Lower leg skin (tissue), 4 donors: ENCODE measurements around the gene MARCHF6. TPM values are rescaled to one million over a fixed set of nuclear protein-coding genes. Genes with fewer than 3 reads are reported as not detected.

Source experiments
- DNase-seq, 2 donors: peaks; one replicate each; pipeline ENCODE4 v3.0.0-alpha.2; 2019; ENCODE audit warnings: low spot score in 2 of 2
- H3K4me3 ChIP-seq: fragments of 200-600 bp; sonication (generic); 2 replicates; pipeline ENCODE4 v1.5.1; 2017; ENCODE audit warnings: mild to moderate bottlenecking, low read depth; ENCODE audit not compliant: poor library complexity, severe bottlenecking
- CTCF ChIP-seq, 3 donors: fragments of 450-650 bp; IDR thresholded peaks; one replicate each; pipeline ENCODE4 v1.5.1; 2016; ENCODE audit warnings: antibody characterized with exemption in 3 of 3, mild to moderate bottlenecking in 3 of 3, moderate library complexity in 2 of 3
- POLR2A ChIP-seq, 2 donors: fragments of 450-650 bp; IDR thresholded peaks; one replicate each; pipeline ENCODE4 v1.6.1; 2016 to 2017; ENCODE audit warnings: antibody characterized with exemption in 2 of 2, mild to moderate bottlenecking in 1 of 2, moderate library complexity in 1 of 2
- WGBS, 2 donors: methylation state at CpG; one replicate each; pipeline ENCODE4 v1.1.5; 2018; 5-methylcytosine and 5-hydroxymethylcytosine counted together
- intact Hi-C: fragments of 100-400 bp; cut with DNase I; formaldehyde crosslinking; loops from one replicate; pipeline ENCODE4 v1.15.0; 2023; ENCODE audit warnings: low total_unique reads
- total RNA-seq, 4 donors: library from RNA; depleted of rRNA; stranded (reverse); fragments of >200 nt; gene quantifications; one replicate each; pipeline ENCODE4 v1.1.0, GENCODE V29; 2016

Gene MARCHF6
- total RNA-seq, 4 donors from 2014 or later = 53.0 to 82.0 (median 63.3) TPM

DNA sequence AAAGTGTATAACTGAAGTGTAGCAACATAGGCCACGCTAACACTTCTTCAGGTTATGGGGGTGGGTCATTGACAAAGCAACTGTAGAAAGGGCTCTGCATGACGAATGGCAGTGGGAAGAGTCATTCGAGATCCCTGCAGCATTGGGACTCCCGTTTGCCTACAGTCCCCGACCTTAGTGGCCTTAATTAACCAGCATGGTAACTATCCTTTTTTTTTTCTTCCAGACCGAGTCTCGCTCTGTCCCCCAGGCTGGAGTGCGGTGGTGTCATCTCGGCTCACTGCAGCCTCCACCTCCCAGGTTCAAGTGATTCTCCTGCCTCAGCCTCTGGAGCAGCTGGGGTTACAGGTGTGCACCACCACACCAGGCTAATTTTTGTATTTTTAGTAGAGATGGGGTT lies 31.6 kb upstream of the MARCHF6 start:
- DNase-seq = peak in 1 of 2 donors; percentile 53
- intact Hi-C loops = no loop called here
- no peak overlapping the region for H3K4me3 ChIP-seq
- TF ChIP-seq CTCF (IDR thresholded peaks at IDR 0.05) = no peak
- TF ChIP-seq POLR2A (IDR thresholded peaks at IDR 0.05) = no peak
- WGBS, 2 donors = 88 to 90% methylated on average over 9 of the region's 9 CpGs

- 74 to 78% methylated on average over 6 of the region's 6 CpGs for WGBS, 2 donors
- no peak overlapping the region for H3K4me3 ChIP-seq
- intact Hi-C loops = no loop called here
- TF ChIP-seq POLR2A (IDR thresholded peaks at IDR 0.05) (no peak), CTCF (IDR thresholded peaks at IDR 0.05) (no peak)
- DNase-seq = peak in 1 of 2 donors; percentile 21
Observed at GRCh38 chr5:10323588-10324488, 29.7 kb upstream of the MARCHF6 start.

DNA sequence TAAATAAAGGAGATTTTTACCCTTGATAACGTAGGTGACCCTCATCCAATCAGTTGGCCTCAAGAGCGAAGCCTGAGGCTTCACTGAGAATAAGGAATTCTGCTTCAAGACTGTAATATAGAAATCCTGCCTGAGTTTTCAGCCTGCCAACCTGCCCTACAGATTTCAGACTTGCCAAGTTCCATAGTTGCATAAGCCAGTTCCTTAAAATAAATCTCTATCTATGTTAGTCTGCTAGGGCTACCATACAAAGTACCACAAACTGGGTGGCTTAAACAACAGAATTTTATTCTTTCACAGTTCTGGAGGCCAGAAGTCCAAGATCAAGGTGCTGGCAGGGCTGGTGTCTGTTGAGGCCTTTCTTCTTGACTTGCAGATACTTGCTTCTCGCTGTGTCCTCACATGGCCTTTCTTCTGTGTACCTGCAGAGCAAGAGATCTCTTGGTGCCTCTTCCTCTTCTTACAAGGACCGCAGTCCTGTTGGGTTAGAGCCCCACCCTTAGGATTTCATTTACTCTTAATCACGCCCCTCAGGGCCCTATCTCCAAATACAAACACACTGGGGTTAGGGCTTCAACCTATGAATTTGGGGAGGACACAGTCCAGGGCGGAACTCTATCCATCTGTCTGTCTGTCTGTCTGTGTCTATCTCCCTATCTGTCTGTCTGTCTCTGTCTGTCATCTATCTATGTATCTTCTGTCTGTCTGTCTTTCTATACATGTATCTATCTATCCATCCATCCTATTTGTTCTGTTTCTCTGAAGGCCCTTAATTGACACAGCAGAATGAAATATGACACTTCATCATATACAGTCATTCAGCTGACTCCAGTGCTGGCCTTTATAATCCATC lies 28.8 kb upstream of the MARCHF6 start:
- DNase-seq = peak in 1 of 2 donors; percentile 63
- TF ChIP-seq POLR2A (IDR thresholded peaks at IDR 0.05) (no peak), CTCF (IDR thresholded peaks at IDR 0.05) (no peak)
- no peak overlapping the region for H3K4me3 ChIP-seq
- 64 to 73% methylated on average over 6 of the region's 6 CpGs for WGBS, 2 donors
- intact Hi-C loops = no loop called here

DNA sequence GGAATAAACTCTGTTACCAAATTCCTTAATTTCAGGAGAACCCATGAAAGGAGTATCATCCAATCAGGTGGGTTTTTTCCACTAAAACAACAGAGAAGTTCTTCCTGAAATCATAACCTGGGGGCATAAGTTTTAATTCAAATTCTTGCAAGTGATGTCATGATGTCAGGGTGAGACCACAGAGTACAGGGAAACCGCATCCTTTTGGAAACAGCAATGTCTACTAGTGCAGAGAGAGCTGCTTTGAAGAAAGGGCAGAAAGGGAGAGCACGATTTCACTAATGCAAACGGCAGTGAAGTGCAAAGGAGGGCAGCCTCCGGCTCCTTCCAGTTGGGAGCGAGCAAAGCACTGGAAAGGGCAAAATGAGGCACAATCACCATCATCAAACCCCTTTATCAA lies 25.2 kb upstream of the MARCHF6 start:
- peak in 1 of 2 donors; percentile 32 for DNase-seq
- no peak overlapping the region for H3K4me3 ChIP-seq
- TF ChIP-seq POLR2A (IDR thresholded peaks at IDR 0.05) (no peak), CTCF (IDR thresholded peaks at IDR 0.05) (no peak)
- intact Hi-C loops = no loop called here
- 88 to 91% methylated on average over 5 of the region's 5 CpGs for WGBS, 2 donors

DNA sequence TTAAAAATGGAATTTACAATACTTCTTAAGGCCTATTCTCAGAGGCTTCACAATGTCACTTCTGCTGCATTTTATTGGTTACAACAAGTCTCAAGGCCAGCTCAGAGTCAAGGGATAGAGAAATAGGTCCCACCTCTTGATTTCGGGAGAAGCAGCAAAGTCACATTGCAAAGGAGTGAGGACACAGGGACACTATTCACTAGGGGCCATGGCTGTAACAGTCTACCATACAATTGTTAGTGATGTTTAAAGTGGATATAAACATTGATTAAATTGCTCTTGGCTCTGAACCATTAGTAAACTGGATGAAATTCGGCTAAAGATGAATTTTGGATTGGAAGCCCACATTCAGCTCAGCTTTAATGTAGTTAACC lies 24.1 kb upstream of the MARCHF6 start:
- 67 to 70% methylated on average over 2 of the region's 2 CpGs for WGBS, 2 donors
- TF ChIP-seq CTCF (IDR thresholded peaks at IDR 0.05) = no peak
- TF ChIP-seq POLR2A (IDR thresholded peaks at IDR 0.05) = no peak
- peak in 1 of 2 donors; percentile 4 for DNase-seq
- no peak overlapping the region for H3K4me3 ChIP-seq
- intact Hi-C loops = no loop called here
